Activated CD4-positive, alpha-beta T cell treated with anti-CD3 and anti-CD28 coated beads, Interleukin-2, amount 50 U/mL, for 48 hours (primary cell): ENCODE data around the gene PRAME.
A peak's percentile ranks its signal among the peaks of the same experiment; 100 is the strongest.

Experiments used
- DNase-seq, 2 experiments: peaks; one replicate each; pipeline ENCODE4 v3.0.0-alpha.2; 2020

PRAME gene

GRCh38 chr22:22579869-22580604 lies 21.0 kb upstream of the PRAME start:
- no peak for DNase-seq

- DNase-seq: no peak
Measured at GRCh38 chr22:22578702-22579424, 19.8 kb upstream of the PRAME start.

GRCh38 chr22:22576989-22577427 lies 17.9 kb upstream of the PRAME start:
- no peak for DNase-seq

GRCh38 chr22:22576244-22576988 lies 17.4 kb upstream of the PRAME start:
- DNase-seq: peak; percentile 47 to 55

- DNase-seq: no peak
Measured at GRCh38 chr22:22574361-22574760, 15.3 kb upstream of the PRAME start.

GRCh38 chr22:22573047-22573889 lies 14.2 kb upstream of the PRAME start:
- no peak for DNase-seq

GRCh38 chr22:22571862-22572261 lies 12.8 kb upstream of the PRAME start:
- no peak for DNase-seq

DNA sequence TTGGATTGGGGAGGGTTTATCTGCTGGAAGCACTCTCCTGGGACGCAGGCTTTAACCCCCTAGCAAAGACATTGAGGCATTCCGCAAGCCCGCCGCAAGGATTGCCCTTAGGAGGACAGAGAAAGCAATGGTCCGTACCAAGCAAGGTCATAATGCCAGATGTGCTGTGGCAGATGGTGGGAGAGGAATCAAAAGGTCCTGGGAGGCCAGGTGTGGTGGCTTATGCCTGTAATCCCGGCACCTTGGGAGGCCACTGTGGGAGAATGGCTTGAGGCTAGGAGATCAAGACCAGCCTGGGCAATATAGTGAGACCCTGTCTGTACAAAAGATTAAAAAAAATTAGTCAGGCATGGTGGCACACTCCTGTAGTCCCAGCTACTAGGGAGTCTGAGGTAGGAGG lies 12.4 kb upstream of the PRAME start:
- no peak for DNase-seq

DNA sequence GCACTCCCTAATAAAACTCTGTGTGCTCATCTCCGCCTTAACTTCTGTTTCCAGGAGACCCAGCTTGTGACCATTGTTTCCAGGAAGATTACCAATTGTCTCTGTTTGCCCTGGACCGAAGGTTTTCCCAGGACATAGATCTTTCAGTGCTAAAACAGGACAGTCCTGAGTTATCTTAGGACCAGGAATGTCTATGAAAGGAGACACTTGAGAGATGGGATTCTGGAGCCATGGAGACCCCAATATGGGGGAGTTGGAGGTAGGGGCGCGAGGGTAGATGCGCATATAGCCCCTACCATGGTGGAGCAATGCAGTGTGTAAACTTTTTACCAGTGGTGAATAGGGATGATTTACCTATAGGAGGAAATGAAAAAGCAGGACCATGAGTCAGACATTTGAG lies 10.2 kb upstream of the PRAME start:
- no peak for DNase-seq

DNA sequence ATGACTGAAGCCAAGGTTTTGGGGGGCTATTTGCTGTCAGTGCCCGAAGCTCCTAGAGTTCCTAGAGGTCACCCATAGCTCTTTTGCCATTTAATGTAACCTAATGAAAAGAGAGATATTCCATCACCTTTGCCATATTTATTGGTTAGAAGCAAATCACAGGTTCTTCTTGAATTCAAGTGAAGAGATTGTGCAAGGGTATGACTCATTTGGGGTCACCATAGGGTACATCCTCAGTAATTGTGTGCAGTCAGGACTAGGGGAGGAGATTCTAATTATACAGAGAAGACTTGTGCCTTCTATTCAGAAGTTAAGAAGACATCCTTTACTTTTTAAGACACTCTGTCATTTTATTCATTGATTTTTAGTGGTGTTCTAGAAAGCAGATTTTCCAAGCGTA lies 6.9 kb upstream of the PRAME start:
- DNase-seq: no peak

DNA sequence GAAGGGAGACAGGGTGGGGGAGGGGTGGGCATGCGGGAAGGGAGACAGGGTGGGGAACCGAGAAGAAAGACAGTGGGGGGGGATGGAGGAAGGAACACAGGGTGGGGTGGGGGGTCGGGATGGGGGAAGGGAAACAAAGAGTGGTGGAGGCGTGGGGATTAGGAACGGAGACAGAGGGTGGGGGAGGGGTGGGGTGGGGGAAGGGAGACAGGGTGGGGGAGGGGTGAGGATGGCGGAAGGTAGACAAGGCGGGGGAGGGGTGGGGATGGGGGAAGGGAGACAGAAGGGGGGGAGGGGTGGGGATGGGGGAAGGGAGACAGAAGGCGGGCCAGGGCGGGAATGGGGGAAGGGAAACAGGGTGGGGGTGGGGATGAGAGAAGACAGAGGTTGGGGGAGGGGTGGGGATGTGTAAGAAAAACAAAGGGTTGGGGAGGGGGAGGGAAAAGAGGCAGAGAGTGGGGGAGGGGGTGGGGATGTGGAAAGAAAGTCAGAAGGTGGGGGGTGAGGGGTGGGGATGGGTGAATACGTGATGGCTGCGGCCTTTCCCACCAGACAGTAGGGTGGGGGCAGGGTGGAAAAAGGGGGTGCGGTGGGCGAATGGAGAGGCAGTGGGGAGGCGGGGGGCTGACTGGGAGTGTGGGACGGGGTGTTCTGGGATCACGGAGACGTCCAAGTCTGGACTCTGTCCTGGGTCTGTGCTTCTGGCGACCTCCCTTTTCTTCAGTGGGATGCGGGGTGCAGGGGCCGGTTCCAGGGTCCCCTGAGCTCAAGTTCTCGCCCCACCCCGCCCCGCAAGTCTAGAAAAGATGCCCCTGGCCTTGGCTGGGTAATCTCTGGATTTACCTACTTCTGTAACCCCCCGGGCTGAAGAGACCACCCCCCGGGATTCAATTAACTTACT lies 744 bp downstream of the PRAME start:
- DNase-seq: no peak

GRCh38 chr22:22556995-22557925 lies 1.8 kb downstream of the PRAME start:
- no peak for DNase-seq

- DNase-seq: no peak
Measured at GRCh38 chr22:22556578-22556977, 2.5 kb downstream of the PRAME start.

- DNase-seq: no peak
Measured at GRCh38 chr22:22555596-22555995, 3.5 kb downstream of the PRAME start.

- no peak for DNase-seq
Measured at GRCh38 chr22:22554587-22555284, 4.3 kb downstream of the PRAME start.

DNA sequence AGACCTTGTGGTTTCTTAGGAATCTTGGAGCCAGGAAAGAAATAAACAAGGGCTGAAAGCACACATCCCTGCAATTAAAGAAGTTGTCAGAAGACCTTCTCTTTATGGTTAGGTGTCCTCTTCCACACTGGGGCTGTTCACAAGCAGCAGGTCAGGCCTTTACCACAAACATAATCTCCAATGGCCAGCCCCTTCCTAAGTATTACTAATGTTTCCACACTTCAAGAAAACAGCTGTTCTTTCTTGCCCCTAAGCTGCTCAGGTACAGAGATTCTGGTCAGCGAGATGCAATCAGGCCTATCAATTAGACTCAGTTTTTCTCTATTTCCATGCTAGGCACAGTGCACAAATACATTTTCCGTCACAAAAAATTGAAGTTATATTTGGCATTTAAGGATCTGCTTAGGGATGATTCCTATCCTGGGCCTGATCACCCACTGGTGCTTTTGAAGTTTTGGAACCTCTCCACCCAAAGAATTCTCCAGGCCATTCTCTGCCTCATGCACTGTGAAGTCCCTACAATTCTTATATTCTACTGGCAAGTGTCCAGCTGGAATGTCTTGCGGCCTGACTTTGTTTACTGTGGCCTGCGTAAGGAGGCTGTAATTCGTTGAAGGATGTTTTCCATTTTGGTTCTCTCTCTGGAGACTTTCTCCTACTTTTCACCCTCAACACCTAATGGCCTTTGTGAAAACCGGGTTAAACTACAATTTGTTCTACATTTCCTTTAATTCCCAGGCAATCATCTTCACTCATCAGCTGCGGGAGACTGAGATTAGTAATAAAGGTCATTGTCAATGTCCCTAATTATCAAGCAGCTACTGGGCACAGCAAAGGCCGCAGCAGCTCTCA lies 5.1 kb downstream of the PRAME start:
- DNase-seq: no peak

DNA sequence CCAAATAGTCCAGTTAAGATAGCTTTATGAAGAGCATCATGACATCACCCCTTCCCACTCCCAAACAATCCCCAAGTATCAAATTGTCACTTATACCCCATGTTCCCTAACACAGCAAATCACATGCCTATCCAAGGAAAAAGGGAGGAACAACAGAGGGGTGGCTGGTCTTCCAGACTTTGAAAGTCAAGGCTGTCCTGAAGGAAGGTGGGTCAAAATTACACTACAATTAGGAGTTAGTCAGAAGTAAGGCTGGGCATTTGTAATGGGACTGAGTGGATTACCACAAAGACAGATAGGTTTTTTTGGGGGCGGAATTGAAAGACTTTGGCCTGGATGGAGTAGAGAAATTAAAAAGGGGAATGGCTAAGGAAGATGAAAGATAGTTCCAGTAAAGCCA lies 5.9 kb downstream of the PRAME start:
- no peak for DNase-seq

- DNase-seq: no peak
Measured at GRCh38 chr22:22552630-22553029, 6.4 kb downstream of the PRAME start.
